GM18867 (cell line): ENCODE data around the gene CIBAR2.

Source experiments
- ATAC-seq: cut with Tn5 transposase; IDR thresholded peaks from one replicate; pipeline ENCODE4 v1.9.1; 2021; ENCODE audit warnings: mild to moderate bottlenecking, moderate library complexity; ENCODE audit not compliant: unreplicated experiment

CIBAR2 gene

DNA sequence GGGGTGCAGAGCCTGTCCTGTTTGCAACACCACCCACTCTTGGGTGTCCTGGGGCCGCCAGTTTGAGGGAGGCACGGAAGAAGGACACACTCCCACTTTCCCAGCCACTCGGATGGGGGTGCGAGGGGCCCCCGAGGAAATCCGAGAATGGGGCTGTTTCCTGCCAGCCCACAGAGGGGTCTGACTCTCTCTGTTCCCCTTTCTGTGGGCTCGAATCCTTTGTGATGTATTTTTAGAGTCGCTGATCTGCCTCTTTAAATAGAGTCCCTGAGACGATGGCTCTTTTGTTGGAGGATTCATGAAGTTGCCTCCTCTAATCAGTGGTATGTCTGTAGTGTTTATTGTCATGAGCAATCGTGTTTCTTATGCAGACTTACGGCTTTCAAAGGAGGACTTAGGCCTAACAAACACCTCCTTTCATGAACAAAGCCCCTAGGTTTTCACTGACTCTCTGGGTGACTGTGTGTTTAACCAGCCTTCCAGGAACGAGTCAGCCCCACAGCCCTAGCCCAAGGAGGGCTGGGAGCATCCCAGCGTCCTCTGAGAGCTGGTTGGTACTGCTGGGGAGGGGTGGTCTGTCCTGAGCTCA is 29.1 kb downstream of the CIBAR2 start:
- no peak for ATAC-seq

DNA sequence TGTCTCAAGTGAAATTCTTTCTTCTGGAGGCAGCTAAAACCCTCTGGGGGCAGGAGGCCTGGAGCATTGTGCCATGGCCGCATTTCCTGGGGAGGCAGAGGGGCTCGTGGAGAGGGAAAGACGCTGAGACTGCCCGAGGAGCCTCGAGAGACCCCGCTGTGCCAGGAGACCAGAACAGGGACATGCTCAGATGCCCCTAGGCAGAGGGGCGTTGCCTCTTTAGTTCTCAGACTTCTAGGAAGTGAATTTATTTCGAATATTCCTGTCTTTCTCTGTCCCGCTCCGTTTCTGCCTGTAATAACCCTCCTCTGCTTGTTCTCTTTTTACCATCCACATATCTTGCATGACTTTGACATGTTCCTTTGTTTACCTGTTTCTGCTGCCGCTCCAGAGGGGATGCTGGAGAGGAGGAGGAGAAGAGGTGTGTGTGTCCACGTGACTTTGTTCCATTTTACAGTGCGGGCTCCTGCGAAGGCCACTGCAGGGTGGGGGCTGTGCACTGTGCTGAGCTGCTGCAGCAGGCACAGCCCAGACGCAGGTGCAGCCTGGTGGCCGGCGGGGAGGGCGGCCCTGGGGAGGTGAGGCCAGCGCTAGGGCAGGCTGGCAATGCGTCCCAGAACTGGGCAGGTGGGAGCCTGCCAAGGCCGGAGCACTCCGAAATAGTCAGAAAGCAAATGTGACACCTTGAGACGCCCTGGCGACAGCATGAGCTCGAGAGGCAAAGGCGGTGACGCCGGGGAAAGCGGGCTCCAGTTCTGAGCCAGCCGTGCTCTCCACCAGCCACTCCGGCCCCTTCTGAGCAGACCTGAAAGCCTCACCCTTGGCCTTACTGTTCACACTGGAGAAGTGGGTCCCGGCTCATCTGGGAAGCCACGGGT is 29.9 kb downstream of the CIBAR2 start:
- ATAC-seq = no peak

GRCh38 chr16:85081765-85082164 is 30.5 kb downstream of the CIBAR2 start:
- no peak for ATAC-seq

DNA sequence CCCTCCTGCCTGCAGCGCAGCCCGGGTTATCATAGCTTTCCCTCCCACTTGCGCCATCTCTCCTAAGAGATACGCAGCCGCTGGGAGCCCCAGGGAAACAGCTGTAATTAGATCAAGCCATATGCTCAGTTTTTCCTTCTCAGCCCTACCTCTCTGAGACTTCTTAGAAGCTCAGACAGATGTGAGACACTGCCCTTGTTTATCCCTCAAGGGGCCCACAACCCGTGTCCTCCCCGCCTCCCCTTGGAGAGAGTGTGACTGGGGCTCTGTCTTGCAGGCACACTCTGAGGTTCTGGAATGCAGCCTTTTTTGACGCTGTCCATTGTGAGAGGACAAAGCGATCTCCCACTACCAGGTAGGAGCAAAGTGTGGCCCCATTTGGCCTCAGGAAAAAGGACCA is 31.2 kb downstream of the CIBAR2 start:
- no peak for ATAC-seq

DNA sequence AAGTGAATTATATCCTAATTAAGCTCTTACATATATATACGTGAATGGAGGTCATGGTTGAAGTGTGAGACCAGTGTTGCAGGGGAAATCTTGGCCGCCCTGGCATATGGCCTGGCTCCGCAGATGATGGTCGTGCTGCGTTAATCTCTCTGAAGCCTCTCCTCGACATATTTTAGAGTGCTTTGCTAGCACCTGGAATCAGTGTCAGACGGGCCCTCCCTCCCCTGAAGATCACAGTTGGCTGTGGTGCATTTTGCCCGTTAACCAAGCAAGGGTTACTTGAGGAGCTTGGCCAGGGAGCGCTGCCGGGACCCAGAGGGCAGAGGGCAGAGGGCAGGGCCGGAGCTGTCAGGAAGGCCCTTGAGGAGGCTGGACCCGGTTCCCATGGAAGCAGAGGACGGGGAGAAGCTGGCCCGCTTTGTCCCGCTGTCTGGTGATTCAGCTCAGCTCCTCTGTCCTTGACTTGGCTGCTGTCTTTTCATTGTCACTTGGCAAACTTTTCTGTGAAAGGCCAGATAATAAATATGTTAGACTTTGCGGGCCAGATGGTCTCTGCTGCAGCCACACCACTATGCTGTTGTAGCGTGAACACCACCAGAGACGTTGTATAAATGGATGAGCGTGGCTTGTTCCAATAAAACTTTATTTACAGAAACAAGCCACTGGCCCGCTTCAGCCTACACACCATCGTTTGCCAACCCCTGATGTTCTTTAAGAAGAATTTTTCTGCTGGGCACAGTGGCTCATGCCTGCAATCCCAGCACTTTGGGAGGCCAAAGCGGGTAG is 32.3 kb downstream of the CIBAR2 start:
- no peak for ATAC-seq

- no peak for ATAC-seq
Measured at GRCh38 chr16:85078952-85079351, 33.3 kb downstream of the CIBAR2 start.

DNA sequence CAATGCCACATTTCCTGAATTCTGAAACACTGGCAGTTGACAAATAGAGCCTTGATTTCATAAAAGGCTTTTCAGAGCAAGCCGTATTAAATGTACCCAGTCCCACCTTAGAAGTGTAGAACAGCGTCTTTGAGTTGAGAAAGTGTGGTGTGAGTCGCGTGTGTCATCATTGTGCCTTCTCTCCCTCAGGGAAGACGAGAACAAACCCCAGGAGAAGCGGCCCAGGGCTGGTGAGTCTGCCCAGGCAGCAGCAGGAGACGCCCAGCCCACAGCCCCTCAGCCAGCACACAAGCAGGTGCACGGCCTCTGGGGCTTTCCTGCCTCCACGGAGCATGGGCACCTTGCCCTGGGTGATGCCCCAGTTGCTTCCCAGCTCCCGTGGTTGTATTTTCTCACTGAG is 34.0 kb downstream of the CIBAR2 start:
- ATAC-seq = no peak

GRCh38 chr16:85077576-85078125 is 34.6 kb downstream of the CIBAR2 start:
- ATAC-seq = no peak

GRCh38 chr16:85077039-85077438 is 35.2 kb downstream of the CIBAR2 start:
- ATAC-seq = no peak

- no peak for ATAC-seq
Measured at GRCh38 chr16:85075236-85075924, 36.9 kb downstream of the CIBAR2 start.

DNA sequence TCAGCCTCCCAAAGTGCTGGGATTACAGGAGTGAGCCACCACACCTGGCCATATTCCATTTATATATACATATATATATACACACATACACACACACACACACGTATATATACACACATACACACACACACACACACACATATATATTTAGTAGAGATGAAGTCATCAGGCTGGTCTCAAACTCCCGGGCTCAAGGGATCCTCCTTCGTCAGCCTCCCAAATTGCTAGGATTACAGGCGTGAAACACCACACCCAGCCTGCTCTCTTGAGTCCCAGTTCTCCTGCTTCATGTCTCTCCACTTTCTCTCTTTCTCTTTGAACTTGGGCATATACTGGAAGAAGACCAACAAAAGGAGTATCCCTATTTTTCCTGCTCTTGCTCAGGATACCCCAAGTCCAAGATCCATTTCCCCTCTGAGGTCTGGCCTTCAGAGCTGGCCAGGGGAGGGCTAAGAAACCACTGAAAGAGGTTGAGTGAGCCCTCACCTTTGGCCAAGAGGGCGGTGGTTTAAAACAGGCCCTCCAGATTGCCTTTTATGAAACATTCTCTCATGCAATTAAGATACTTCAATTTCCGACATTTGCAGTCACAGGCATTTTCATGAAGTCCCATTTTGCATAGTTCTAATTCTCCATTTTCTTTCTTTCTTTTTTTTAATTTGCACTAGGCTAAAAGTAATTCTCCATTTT is 37.9 kb downstream of the CIBAR2 start:
- no peak for ATAC-seq

DNA sequence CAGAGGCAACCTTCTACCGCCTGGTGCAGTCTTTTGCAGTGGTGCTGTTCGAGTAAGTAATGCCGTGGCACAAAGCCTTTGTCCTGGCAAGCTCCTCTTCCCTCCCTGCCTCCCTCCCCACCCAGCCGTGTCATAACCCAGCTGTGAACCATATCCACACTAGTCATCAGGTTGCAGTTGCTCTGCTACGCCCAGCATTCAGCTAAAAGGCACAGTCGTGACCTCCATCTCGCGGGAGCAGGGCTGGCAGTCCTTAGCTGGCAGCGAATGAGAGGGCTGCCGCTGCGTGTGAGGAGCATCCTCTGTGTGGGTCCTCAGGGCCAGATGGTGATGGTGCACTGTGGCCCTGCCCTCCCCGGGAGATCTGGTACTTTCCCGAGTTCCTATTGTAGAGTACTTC is 39.3 kb downstream of the CIBAR2 start:
- no peak for ATAC-seq

DNA sequence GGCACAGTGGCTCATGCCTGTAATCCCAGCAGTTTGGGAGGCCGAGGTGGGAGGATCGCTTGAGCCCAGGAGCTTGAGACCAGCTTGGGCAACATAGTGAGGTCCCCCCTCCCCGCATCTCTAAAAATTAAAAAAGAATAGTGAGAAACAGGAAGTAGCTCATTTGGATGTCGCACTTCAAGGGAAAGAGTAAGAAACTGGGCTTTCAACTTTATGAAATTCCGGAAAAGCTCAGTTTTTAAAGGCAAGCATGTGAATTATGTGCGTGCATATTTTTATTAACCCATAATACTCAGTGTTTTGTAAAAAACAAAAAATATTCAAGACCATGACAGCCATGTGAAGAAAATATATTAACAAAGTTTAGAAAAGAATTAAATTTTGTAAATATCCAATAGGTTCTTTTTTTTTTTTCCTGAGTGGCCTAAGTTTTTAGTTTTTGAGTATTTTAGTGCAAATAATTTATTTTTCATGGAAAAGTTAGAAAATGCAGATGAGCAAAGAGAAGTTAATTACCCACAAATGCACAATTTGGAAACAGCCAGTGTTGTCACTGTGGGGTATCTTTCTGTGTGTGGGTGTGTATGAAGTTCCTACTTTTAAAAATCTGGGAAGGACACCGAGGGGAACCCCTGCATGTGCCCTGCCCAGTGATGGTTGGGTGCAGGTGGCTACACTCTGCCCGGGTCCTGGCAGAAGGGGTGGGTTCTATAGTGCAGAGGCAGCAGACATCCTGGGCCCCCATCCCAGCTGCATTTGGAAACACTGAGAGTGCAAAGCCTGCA is 40.0 kb downstream of the CIBAR2 start:
- no peak for ATAC-seq

DNA sequence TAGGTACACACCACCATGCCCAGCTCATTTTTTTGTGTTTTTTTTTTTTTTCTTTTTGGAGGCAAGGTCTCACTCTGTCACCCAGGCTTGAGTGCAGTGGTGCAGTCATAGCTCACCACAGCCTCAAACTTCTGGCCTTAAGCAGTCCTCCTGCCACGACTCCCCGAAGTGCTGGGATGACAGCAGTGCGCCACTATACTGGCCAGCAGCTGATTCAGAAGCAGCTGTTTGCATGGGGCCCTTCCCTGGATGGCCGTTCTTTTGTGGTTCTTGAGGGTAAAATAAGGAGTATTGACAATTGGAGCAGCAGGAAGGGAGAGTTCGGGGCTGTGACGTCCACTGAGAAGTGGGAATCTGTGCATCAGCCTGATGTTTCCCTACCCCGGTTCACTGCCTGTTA is 43.1 kb downstream of the CIBAR2 start:
- ATAC-seq = no peak

DNA sequence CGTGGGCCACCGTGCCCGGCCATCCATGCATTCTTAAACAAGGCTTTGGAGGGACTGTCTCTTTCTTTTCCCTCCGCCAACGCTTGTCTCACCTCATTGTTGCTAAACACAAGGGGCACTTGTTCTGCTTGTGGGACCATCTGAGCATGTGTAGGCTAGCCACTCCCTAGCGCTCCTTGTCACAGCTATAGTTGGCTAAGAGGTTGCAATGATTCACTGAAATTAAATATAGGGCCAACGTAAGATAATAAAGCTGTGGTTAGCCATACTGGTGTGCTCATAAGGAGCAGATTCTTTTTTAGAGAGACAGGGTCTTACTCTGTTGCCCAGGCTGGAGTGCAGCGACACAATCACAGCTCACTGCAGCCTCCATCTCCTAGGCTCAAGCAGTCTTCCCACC is 43.5 kb downstream of the CIBAR2 start:
- ATAC-seq = no peak

DNA sequence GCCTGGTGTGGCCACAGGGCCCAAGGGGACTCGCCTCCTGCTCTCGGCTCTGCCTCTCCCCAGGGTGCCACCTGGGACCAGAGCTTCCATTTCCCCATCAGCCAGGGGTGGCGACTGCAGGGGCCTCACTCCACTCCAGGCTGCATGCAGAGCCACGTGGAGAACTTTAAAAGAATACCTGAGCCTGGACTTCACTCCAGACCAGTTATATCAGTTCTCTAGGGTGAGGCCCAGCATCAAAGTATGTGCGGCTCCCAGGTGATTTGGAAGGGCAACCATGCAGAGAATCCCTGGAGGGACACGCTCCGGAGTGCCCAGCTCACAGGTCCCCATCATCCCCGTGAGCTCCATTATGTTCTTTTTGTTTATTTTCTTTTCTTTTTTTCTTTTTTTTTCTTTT is 44.8 kb downstream of the CIBAR2 start:
- ATAC-seq = no peak

- no peak for ATAC-seq
Measured at GRCh38 chr16:85067024-85067423, 45.2 kb downstream of the CIBAR2 start.

DNA sequence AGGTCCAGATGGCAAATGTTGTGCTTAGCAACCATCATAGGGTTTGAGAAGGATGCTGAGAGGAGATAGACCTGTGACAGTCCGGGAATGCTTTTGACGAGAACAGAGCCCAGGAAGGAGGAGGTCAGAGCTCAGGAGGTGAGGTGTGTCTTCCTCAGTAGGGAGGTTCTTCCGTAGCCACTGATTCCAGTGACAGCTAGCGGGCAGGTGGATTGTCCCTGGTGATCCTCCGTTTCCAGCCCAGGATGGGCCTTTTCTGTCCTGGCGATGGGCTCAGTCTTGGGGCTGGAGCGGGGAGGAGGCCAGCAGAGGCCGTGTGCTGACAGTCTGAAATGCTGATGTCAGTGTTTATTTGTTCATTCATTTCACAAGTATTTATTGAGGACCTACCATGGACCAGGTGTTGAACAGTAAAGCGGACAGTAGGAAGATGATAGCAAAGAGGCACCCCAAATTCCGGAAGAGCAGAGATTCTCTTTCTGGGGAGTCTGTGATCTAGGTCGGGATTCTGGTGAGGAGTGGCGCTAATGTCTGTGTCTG is 45.9 kb downstream of the CIBAR2 start:
- no peak for ATAC-seq

DNA sequence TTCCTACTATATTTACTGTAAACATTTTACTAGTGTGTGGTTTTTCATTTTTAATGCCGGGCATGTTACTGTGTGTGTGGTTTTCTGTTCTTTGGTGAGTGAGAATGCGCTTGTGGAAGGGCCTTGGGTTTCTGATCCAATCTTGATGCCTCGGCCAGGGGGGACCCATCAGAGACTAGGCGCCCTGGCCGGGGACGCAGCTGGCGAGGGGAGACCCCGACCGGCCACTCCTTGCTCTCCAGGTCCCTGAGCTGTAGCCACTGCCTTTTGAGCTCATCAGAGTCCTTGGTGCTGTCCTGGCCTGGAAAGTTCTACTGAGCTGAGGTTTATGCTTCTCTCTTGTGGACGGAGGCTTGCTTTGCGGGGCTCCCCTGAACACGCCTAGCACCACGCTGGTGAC is 47.2 kb downstream of the CIBAR2 start:
- ATAC-seq = no peak
